Activated naive CD4-positive, alpha-beta T cell treated with anti-CD3 and anti-CD28 coated beads for 36 hours (primary cell): Measurements from ENCODE around the gene ZNF831. TPM values are rescaled to one million over a fixed set of nuclear protein-coding genes. Genes with fewer than 3 reads are reported as not detected.

Experiments
- CTCF ChIA-PET: fragments of 350-600 bp; sonication (Branson Sonifier 250); formaldehyde crosslinking; loops from one replicate; lab custom pipeline; 2021; ENCODE audit warnings: antibody characterized with exemption; lab: Charles Lee
- DNase-seq: peaks from one replicate; pipeline ENCODE4 v3.0.0-alpha.2; 2020
- H3K27ac Mint-ChIP-seq: one replicate; pipeline ENCODE4 v1.8.0; 2021; ENCODE audit warnings: mild to moderate bottlenecking, mixed read lengths
- H3K27me3 Mint-ChIP-seq: one replicate; pipeline ENCODE4 v1.8.0; 2021; ENCODE audit warnings: low read depth, mixed read lengths
- H3K36me3 Mint-ChIP-seq: one replicate; pipeline ENCODE4 v1.8.0; 2021; ENCODE audit warnings: low read depth, mixed read lengths
- H3K4me1 Mint-ChIP-seq: one replicate; pipeline ENCODE4 v1.8.0; 2021; ENCODE audit warnings: low read depth, mixed read lengths
- H3K4me3 Mint-ChIP-seq: one replicate; pipeline ENCODE4 v1.8.0; 2021; ENCODE audit warnings: mild to moderate bottlenecking, moderate library complexity, mixed read lengths
- H3K9me3 Mint-ChIP-seq: one replicate; pipeline ENCODE4 v1.8.0; 2021; ENCODE audit warnings: mixed read lengths
- intact Hi-C: fragments of 100-400 bp; cut with micrococcal nuclease; formaldehyde crosslinking; loops from one replicate; pipeline ENCODE4 v1.15.1; 2023
- total RNA-seq, 2 experiments: library from RNA; stranded (reverse); gene quantifications; one replicate each; pipeline ENCODE4 v1.2.3, GENCODE V29; 2021

Gene ZNF831
- total RNA-seq, 2 experiments from 2014 or later: 5.1 to 6.0 TPM

DNA sequence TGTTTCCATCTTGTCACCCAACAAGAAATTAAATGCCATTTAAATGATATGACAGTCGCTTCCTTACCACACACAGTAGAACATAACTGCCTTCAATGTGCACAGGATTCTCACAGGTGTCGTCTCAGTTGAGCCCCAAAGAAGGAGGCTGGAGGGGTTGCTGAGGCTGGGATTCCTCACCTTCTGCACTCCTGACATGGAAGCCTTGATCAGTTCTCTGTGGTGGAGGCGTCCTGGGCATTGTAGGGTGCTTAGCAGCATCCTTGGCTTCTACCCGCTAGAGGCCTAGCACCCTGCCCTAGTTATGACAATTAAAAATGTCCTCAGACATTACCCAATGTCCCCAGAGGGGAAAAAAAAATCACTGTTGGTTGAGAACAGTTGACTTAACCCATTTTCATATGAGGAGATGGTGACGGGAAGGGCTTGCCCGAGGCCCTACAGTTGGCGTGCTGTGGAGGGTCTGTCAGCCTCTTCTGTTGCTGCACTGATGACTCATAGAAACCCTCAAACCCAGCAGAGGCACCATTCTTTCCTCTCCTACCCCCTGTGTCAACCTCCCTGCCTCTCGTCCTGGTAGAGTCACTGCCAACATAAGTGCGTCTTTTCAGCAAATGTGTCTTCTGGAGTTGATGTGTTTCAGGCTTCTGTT is 19.3 kb upstream of the ZNF831 start:
- H3K36me3 Mint-ChIP-seq: peaks cover 7% of the 10 kb centered on the region
- DNase-seq: peak; percentile 71
- H3K27me3 Mint-ChIP-seq: no peaks in the 10 kb centered on the region
- H3K4me3 Mint-ChIP-seq: no peak overlapping the region
- no peaks in the 10 kb centered on the region for H3K9me3 Mint-ChIP-seq
- H3K4me1 Mint-ChIP-seq: peaks cover 56% of the 10 kb centered on the region
- intact Hi-C loops: loop anchor here (2.0 kb wide), 1 partner anchor 32 kb away; no protein-coding TSS in a partner anchor
- CTCF ChIA-PET: interaction anchor here (1.3 to 3.1 kb wide), 5 partner anchors 9 to 56 kb away, joined by 3 to 15 read pairs (median 3); no protein-coding TSS in a partner anchor
- H3K27ac Mint-ChIP-seq: peak overlapping the region; percentile 95

DNA sequence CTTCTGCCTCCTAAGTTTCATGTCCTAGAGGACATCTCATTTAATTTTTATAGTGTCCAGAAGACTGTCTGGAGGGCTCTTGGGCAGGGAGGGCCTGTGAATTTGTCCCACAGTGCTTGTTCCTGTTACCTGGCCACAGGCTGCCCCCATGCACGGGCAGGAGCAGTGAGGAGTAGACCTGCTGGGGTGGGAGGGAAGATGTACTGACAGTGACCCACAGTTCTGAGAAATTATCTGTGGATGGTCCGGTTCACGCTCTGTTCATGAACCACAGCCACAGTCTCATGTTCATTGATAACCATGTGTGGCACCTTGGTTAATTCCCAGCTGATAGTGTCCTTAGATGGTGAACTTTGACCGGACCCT is 18.8 kb upstream of the ZNF831 start:
- Mint-ChIP-seq H3K27ac (peak overlapping the region; percentile 95), H3K4me1 (peaks cover 61% of the 10 kb centered on the region), H3K36me3 (peaks cover 7% of the 10 kb centered on the region), H3K9me3 (no peaks in the 10 kb centered on the region), H3K4me3 (peak overlapping the region; percentile 4), H3K27me3 (no peaks in the 10 kb centered on the region)
- CTCF ChIA-PET: interaction anchor here (1.7 kb wide), 1 partner anchor 23 kb away, joined by 4 read pairs; no protein-coding TSS in a partner anchor
- DNase-seq: no peak
- intact Hi-C loops: loop anchor here (2.0 to 5.0 kb wide), 2 partner anchors 32 to 163 kb away; partner anchors contain the start of gene NELFCD

DNA sequence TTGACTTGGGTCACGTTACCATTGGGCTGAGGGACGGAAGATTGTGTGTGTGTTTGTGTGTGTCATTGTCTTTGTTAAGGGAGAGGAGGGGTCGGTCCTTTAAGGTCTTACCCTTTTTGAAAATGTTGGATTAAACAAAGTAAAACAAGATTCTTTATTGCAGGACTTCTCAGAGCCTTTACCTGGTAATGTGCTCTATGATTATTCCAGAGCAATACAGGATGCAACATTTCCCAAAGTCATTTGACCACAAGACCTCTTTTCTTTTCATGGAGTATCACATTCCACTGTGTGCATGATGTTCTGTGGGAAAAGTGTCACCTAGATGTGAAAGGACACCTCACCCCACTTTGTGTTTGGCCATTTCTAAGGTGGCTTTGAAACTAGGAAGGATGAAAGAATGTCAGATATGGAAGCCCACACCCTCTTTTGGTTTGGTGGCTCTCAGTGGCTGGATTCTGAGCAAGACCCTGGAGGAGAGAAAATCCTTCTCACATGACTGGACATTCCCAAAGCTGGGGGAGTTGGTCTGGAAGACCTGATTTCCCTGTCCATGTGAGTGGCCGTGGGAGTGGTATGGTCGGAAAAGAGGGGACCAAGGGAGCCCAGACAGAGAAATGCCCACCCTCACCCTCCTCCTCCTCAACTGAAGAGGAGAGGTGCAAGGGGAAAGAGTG is 18.2 kb upstream of the ZNF831 start:
- intact Hi-C loops: loop anchor here (2.0 to 5.0 kb wide), 2 partner anchors 31 to 163 kb away; partner anchors contain the start of gene NELFCD
- Mint-ChIP-seq H3K4me3 (peak overlapping the region; percentile 85), H3K27me3 (no peaks in the 10 kb centered on the region), H3K36me3 (peaks cover 7% of the 10 kb centered on the region), H3K9me3 (no peaks in the 10 kb centered on the region), H3K27ac (peak overlapping the region; percentile 95), H3K4me1 (peaks cover 61% of the 10 kb centered on the region)
- CTCF ChIA-PET: interaction anchor here (1.7 kb wide), 1 partner anchor 23 kb away, joined by 4 read pairs; no protein-coding TSS in a partner anchor
- no peak for DNase-seq

DNA sequence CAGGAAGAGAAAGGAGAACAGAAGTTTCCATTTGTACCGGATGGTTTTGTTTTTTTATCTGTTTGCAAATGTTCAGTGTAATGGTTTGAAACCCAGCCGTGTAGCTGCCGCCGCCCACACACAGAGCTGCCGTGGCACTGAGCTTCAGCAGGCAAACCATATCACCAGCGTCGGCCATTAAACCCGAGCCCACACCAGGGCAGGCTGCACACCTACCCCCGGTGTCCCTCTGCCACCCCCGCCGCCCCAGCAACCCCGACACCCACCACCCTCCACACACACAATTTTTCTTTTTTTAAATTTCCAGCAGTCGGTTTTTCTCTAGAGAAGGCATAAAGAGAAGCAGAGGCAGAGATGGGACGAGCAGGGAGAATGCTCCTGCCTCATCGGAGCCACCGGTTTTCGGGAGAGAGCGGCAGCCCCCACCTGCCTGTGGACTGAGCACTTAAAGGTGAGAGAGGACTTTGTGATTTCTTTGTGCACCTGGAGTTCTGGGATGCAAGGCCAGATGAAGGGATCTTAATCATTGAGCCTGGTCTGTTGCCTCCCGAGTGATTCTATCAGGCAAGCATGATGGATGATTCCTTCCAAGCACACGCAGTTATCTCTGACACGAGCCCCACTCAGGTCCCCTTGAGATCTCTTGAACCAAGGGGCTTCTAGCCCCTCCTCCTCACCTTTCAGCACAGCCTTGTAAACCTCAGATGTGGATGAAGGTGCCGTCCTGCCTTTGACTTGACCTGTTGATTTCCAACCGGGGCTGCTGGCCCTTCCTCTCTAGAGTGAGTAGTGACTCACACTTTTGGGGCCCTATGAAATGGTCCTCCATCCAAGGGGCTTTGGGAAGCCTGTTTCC is 17.5 kb upstream of the ZNF831 start:
- intact Hi-C loops: loop anchor here (1.0 to 5.0 kb wide), 3 partner anchors 23 to 164 kb away; partner anchors contain the start of gene NELFCD
- no peaks in the 10 kb centered on the region for H3K9me3 Mint-ChIP-seq
- H3K4me3 Mint-ChIP-seq: peak overlapping the region; percentile 85
- peak overlapping the region; percentile 95 for H3K27ac Mint-ChIP-seq
- CTCF ChIA-PET: interaction anchor here (0.6 to 1.8 kb wide), 8 partner anchors 13 to 259 kb away, joined by 3 to 9 read pairs (median 5); no protein-coding TSS in a partner anchor
- H3K36me3 Mint-ChIP-seq: peaks cover 7% of the 10 kb centered on the region
- peaks cover 66% of the 10 kb centered on the region for H3K4me1 Mint-ChIP-seq
- DNase-seq: peak; percentile 84
- no peaks in the 10 kb centered on the region for H3K27me3 Mint-ChIP-seq

DNA sequence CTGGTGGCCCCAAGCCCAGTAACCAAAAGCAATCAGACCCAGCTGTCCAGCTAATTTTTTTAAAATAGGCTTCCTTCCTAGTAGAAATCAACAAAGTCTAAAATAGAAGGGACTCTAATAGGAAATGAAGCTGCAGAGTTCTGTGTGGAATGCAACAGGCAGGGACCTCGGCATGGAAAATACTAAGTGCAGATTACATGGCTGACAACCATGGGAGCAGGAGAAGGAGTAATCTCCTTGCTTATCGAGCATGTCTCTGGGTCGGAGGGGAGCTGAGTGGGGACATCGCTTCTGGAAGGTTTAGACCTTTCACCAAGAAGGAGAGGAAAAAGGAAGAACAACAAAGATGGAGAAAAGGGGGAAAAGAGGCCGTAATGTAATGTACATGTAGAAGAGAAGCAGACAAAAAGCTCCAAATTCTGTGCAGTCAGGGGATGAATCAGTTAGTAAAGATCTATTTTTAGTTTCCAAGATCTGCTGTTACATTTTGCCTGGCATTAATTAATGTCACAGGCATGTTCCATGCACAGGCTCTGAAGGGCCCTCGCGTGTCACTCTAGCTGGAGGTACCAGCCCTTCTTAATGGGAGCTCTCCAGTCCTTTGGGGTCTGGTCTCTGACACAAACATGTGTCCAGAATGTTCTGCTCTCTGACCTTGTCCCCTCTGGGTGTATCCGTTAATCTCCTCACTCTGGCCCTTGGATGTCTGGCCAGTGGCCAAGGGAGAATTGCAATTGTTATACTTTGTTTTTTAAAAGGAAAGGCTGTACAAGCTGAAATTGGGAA is 16.6 kb upstream of the ZNF831 start:
- CTCF ChIA-PET: interaction anchor here (0.6 to 1.8 kb wide), 11 partner anchors 12 to 260 kb away, joined by 3 to 9 read pairs (median 4); no protein-coding TSS in a partner anchor
- Mint-ChIP-seq H3K9me3 (no peaks in the 10 kb centered on the region), H3K4me3 (peak overlapping the region; percentile 85), H3K36me3 (peaks cover 7% of the 10 kb centered on the region), H3K27ac (peak overlapping the region; percentile 95), H3K4me1 (peaks cover 75% of the 10 kb centered on the region), H3K27me3 (no peaks in the 10 kb centered on the region)
- peak; percentile 41 for DNase-seq
- intact Hi-C loops: loop anchor here (1.0 to 5.0 kb wide), 3 partner anchors 19 to 165 kb away; partner anchors contain the start of gene NELFCD

DNA sequence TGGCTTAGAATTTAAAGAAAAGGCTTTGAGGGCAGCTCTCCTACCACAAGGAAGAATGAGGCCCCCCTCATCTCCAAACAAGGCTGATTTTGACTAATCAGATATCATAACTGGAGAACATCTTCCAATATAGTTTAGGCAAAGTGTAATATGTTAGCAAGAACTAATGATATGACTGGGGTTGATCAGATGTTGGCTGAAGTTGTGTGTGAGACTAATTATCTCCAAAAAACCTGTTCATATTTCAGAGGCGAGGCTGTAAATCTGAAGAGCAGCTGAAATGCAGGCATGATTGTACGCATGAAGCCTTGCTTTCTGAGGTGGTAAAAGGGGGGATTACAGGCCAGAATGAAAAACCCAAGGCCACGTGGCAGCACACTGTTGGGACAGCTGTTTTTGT is 16.0 kb upstream of the ZNF831 start:
- peaks cover 81% of the 10 kb centered on the region for H3K4me1 Mint-ChIP-seq
- H3K9me3 Mint-ChIP-seq: no peaks in the 10 kb centered on the region
- DNase-seq: no peak
- H3K27ac Mint-ChIP-seq: peak overlapping the region; percentile 95
- CTCF ChIA-PET: interaction anchor here (0.6 to 1.8 kb wide), 11 partner anchors 12 to 258 kb away, joined by 3 to 9 read pairs (median 4); no protein-coding TSS in a partner anchor
- intact Hi-C loops: loop anchor here (1.0 to 5.0 kb wide), 2 partner anchors 19 to 165 kb away; partner anchors contain the start of gene NELFCD
- peak overlapping the region; percentile 85 for H3K4me3 Mint-ChIP-seq
- no peaks in the 10 kb centered on the region for H3K27me3 Mint-ChIP-seq
- H3K36me3 Mint-ChIP-seq: peaks cover 7% of the 10 kb centered on the region

DNA sequence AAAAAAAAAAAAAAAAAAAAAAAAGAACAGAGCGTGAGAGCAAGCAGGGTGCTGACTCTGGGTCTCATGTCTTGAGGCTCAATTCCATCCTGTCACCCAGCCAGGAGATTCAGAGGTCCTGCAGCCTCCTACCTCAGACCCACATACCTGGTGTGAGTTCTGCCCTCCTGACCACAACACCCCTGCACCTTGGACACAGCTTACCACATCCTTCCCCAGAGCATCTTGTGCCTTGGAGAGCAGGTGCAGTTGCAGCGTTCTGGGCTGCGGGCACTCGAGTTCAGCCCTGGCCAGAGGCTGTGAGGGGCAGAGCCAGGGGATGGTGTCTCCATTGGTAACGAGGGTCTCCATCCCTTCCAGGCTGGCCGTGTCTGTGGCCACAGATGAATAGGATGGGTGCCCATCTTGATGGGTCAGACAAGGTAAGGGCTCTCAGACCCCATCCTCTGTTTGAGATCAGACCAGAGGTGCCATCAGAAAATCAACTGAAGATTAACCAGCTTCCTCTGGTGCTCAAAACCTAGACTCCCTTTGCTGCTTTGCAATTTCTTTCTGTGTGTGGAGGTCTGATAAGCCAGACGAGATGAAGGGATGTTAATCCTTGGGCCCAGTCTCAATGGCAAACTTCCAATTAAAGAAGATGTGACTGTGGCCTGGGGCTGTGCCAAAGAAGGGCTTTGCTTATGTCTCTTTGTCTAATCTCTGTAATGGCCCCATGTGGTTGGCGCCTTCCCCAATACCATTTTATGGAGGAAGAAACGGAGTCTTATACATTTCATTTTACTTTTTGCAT is 14.7 kb upstream of the ZNF831 start:
- DNase-seq: peak; percentile 33
- Mint-ChIP-seq H3K36me3 (peaks cover 7% of the 10 kb centered on the region), H3K27ac (peak overlapping the region; percentile 82), H3K4me3 (no peak overlapping the region), H3K9me3 (no peaks in the 10 kb centered on the region), H3K4me1 (peaks cover 89% of the 10 kb centered on the region), H3K27me3 (no peaks in the 10 kb centered on the region)
- intact Hi-C loops: loop anchor here (5.0 kb wide), 1 partner anchor 167 kb away; the partner anchor contains the start of gene NELFCD
- CTCF ChIA-PET: interaction anchor here (0.8 to 1.4 kb wide), 2 partner anchors 61 kb away, joined by 3 to 4 read pairs; no protein-coding TSS in a partner anchor

DNA sequence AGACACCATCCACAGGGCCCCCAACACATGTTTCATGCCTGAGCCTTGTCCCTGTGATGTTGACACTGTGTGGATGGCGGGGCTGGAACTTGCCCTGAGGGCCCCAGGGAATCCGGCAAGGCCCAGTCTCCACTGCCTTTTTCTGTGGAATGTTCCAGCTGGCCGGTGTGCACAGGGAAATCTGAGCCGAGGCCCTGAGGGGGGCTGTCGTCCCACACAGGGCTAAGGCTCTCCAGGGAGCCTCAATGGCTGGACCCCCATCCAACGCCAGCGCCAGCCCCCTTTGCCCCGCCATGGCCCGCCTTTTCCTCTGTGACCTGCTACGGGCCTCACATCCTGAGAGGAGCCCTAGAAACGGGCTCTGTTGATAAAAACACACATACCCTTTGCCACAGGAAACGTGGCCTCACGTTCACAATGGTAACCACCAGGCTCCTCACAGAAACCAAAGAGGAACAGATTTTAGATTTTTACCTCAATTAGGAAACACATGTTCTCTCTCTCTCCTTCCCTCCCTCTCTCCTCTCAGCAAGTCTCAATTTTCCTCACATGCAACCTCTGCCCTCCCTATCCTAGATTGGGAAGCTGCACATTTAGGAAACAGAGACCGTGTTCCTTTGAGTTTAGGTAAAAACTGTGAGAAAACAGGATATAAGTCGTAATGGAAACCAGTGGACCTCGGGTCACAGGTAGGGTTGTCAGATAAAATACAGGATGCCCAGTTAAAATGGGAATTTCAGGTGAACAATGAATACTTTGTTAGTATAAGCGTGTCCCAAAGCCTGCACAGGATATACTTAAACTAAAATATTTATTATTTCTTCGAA is 13.7 kb upstream of the ZNF831 start:
- Mint-ChIP-seq H3K9me3 (no peaks in the 10 kb centered on the region), H3K27me3 (no peaks in the 10 kb centered on the region), H3K27ac (peak overlapping the region; percentile 82), H3K4me3 (peak overlapping the region; percentile 30), H3K36me3 (peaks cover 7% of the 10 kb centered on the region), H3K4me1 (peaks cover 88% of the 10 kb centered on the region)
- peak; percentile 84 for DNase-seq
- intact Hi-C loops: loop anchor here (1.0 to 5.0 kb wide), 2 partner anchors 9 to 168 kb away; partner anchors contain the start of gene NELFCD
- CTCF ChIA-PET: interaction anchor here (0.8 to 1.3 kb wide), 2 partner anchors 15 to 60 kb away, joined by 3 to 6 read pairs; no protein-coding TSS in a partner anchor

DNA sequence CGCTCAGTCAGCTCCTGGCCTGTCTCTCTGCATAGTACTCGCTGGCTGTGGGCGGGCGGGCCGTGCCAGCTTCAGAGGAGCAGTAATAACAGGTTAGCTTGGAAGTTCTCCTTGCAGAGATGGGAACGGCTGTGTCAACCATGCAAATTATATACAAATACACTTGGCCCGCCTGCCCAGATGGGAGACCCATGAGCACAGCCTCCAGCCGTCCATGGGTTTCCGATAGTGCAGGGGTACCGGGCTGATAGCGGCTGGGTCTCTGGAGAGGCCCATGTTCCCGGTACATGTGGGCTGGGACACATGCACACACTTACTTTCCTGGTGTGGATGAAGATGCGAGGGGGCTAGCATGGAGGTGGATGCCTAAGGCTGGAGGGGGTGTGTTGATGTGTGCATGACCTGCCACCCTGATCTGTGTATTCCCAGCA is 12.8 kb upstream of the ZNF831 start:
- peaks cover 86% of the 10 kb centered on the region for H3K4me1 Mint-ChIP-seq
- no peaks in the 10 kb centered on the region for H3K27me3 Mint-ChIP-seq
- DNase-seq: no peak
- intact Hi-C loops: loop anchor here (1.0 kb wide), 1 partner anchor 8 kb away; no protein-coding TSS in a partner anchor
- H3K36me3 Mint-ChIP-seq: peaks cover 7% of the 10 kb centered on the region
- H3K9me3 Mint-ChIP-seq: no peaks in the 10 kb centered on the region
- CTCF ChIA-PET: interaction anchor here (1.3 to 2.8 kb wide), 2 partner anchors 14 to 63 kb away, joined by 6 to 11 read pairs; no protein-coding TSS in a partner anchor
- peak overlapping the region; percentile 55 for H3K27ac Mint-ChIP-seq
- no peak overlapping the region for H3K4me3 Mint-ChIP-seq
